Fibroblast of lung (primary cell): ENCODE results near the gene SECTM1.

Experiments
- EZH2 ChIP-seq: IDR thresholded peaks from 2 replicates; pipeline ENCODE4 v1.5.1; 2012; ENCODE audit warnings: low read length, control low read depth, mild to moderate bottlenecking; ENCODE audit errors: missing control alignments
- TF ChIP-seq, protein P1 (sequence below), 2 donors: IDR thresholded peaks in 1 of 2; conservative IDR thresholded peaks in 1 of 2; 1 replicate in 1 of 2; 2 replicates in 1 of 2; pipeline ENCODE4 v1.5.1; 2011 to 2012; ENCODE audit warnings: low read length in 2 of 2, control low read depth in 1 of 2, inconsistent platforms in 1 of 2, low read depth in 1 of 2, mild to moderate bottlenecking in 1 of 2

DNA sequence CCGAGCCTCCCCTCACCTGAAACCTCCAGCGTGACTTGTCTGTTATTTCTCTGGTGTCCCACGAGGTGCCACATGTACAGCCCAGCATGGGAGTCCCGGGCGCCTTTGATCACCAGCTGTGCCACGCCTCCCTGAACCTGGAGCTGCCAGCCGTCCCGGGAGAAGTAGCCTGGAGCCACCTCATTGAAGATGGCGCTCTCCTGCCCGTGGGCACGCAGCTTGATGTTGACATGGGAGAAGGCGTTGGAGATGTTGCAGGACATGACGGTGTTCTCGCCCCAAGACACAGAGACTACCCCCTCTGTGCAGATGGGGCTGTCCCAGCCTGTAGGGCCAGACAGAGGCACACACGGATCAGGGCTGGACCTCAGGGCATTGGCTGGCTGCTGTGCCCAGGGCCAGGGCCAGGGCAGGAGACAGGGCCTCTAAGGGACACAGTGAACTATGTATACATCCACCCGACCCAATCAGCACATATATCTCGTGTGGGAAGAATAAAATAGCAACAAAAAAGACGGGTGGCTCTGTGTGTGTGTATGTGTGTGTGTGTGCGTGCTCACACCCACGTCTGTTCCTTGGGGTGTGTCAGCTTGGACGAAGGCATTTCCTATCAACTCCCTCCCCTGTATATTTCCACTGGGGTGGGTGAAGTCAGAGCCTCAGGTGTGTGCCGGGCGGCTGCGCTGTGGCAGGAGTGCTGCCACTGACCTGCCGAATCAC lies 8.8 kb downstream of the SECTM1 start:
- TF ChIP-seq, protein P1, sequence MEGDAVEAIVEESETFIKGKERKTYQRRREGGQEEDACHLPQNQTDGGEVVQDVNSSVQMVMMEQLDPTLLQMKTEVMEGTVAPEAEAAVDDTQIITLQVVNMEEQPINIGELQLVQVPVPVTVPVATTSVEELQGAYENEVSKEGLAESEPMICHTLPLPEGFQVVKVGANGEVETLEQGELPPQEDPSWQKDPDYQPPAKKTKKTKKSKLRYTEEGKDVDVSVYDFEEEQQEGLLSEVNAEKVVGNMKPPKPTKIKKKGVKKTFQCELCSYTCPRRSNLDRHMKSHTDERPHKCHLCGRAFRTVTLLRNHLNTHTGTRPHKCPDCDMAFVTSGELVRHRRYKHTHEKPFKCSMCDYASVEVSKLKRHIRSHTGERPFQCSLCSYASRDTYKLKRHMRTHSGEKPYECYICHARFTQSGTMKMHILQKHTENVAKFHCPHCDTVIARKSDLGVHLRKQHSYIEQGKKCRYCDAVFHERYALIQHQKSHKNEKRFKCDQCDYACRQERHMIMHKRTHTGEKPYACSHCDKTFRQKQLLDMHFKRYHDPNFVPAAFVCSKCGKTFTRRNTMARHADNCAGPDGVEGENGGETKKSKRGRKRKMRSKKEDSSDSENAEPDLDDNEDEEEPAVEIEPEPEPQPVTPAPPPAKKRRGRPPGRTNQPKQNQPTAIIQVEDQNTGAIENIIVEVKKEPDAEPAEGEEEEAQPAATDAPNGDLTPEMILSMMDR (conservative IDR thresholded peaks at IDR 0.05 in 1 of 2, IDR thresholded peaks at IDR 0.05 in 1 of 2; ENCODE audit: low read depth in 1 of 2, low read length in 2 of 2) = no peak
- no peak for TF ChIP-seq EZH2
